HUDEP-2 (cell line): ENCODE data around the gene MAGED2.
A peak's percentile ranks its signal among the peaks of the same experiment; 100 is the strongest.
"Not testable (repeated sequence)": the region's sequence is repeated elsewhere in the genome, so short reads cannot be mapped to it uniquely, and the experiment has no call there.

Source experiments
- DNase-seq, 76 experiments: peaks; one replicate each; lab custom pipeline; 2025; ENCODE audit not compliant: unreplicated experiment in 76 of 76; lab: John Stamatoyannopoulos, UW

MAGED2 gene

DNA sequence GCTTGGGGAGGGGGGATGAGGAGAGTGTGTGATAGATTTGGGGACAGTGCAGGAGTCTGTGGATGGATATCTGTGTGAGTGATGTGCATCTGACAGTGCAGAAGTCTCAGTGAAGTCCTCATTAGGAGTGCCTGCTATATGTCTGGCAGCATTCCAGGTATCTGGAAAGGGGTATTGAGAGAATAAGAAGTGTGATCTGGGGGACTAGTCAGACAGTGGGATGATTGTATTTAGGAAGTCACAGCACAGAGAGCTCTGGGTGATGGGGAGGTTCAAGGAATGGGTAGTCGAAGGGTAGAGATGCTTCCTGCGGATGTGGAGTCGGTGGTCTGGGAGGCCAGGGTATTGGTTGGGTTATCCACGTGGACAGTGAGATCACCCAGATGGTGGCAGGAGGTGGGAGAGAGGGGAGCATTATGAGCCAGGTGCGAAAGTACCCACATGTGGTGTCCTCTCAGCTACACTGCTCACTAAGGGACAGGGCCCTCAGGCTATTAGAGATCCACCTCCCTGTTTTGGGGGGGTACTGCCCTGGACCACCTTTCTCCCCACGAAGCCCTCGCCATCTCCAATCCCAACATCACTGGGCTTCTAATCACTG lies 9.8 kb downstream of the MAGED2 start:
- no peak for DNase-seq

GRCh38 chrX:54818221-54818620 lies 10.7 kb downstream of the MAGED2 start:
- no peak for DNase-seq

DNA sequence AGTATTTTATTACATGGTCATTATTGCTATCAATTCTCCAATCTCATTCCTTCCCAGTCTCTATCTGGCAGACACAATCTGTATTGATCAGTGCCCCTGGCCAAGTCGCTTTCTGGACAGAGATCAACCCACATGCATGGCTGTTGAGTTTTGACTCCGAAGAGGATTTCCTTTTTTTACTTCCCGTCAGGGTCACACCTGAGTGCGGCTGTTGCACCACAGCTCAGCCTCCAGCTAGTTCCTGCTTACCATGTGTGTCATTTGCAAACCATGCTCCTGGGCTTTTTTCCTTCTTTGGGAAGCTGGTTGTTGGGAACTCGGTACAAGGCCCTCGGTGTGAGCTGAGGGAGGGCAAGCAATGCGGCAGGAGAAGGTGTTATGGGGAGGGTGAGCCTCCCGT lies 11.7 kb downstream of the MAGED2 start:
- no peak for DNase-seq

DNA sequence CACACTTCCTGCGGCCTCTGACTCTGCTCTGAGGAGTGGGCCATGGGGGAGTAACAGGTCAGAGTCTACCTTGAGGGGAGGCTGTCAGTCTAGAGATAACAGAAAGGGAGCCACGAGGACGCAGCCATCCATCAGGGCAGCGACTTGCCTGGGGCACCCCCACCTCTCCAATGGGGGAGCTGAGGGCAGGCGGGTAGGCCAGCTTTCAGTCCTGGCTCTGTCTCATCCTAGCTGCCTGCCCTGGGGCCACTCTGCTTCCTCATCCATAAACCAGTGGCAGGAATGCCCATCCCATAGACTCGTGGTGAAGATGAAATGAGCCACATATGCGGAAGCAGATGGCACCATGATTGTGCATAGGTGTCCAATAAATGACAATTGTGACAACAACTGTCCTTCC lies 13.2 kb downstream of the MAGED2 start:
- no peak for DNase-seq

DNA sequence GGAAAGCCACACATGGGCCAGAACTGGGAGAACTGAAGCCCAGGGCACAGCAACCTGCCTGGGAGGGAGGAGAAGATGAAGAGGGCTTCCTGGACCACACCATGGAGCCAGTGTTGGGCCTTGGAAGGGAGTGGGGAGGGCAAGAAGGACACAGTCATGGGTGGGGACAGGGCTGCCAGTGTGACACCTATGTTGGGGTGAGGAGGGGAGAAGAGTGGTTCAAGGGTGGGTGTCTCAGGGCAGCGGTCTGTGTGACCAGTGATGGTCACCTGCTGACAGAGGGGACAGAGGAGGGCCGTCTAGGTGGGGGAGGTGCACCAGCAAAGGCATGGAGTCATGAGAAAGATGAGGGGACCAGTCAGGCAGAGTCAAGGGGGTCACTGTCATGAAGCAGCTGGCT lies 13.8 kb downstream of the MAGED2 start:
- no peak for DNase-seq

GRCh38 chrX:54824195-54824594 lies 16.6 kb downstream of the MAGED2 start:
- no peak for DNase-seq

- DNase-seq = no peak
Measured at GRCh38 chrX:54824722-54825121, 17.2 kb downstream of the MAGED2 start.

DNA sequence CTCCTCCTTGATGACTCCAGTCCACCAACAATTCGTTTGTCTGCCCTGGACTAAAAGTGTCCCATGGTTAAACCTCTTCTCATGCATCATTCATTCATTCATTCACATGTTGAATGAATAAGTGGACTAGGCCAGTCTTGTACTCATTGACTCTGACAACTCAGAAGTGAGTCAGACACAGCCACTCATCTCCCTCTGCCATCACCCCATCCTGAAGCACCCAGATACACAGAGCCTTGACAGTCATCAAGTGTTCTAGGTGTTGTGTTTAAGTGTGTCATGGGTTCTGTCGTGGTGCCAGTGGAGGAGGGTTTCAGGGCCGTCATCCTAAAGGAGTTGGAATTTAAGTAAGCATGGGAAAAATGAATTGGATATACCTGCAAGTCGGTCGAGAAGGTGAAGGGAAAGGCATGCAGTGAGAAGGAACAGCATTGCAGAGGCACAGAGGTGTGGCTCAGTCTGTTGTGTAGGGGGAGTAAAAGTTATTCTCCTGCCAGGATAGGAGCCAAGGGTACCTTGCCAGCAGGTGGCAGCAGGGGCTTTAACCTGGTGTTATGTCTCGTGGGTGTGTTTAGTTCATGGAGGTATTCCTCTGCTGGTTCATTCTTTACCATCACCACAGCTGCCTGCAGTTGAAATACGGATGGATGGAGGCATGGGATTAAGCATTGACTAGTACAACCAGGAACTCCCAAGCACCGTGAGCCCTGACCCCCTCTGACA lies 18.3 kb downstream of the MAGED2 start:
- DNase-seq = peak in 2 of 76 experiments; percentile 1 to 10

DNA sequence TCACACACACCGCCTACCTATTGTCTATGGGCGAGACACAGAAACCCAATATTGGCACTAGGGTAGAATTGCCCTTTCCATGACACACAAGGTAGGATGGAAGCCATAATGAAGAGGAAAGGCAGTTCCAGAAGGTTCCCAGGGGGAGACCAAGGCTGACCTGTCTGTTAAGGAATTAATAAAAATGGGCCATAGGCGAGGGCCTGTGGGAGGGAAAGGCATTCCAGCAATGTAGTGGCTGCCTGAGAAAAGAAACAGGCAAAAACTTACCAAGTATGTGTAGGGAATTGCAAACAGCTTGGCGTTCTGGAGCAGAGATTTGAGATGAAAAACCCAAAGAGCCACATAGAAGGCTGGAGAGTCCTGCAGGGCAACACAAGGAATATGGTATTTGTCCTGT lies 19.1 kb downstream of the MAGED2 start:
- no peak for DNase-seq

- DNase-seq = no peak
Measured at GRCh38 chrX:54838583-54838982, 31.0 kb downstream of the MAGED2 start.

- DNase-seq = not testable (repeated sequence)
Measured at GRCh38 chrX:54841184-54841874, 33.8 kb downstream of the MAGED2 start.

GRCh38 chrX:54842607-54843006 lies 35.1 kb downstream of the MAGED2 start:
- no peak for DNase-seq

GRCh38 chrX:54843050-54843449 lies 35.5 kb downstream of the MAGED2 start:
- no peak for DNase-seq

GRCh38 chrX:54847700-54848099 lies 40.2 kb downstream of the MAGED2 start:
- not testable (repeated sequence) for DNase-seq

DNA sequence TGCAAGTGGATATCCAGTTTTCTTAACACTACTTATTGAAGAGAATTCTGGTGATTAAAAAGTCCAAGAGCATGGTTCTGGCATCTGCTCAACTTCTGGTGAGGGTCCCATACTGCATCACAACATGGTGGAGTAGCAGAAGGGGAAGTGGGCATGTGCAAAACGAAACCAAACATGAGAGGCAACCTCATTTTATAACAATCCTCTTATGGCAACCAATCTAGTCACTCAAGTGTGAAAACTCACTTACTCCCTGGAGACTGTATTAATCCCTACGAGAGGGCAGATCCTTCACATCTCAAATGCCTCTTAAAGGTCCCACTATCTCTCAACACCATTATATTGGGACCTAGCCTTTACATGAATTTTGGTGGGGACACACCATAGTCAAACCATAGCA lies 57.7 kb downstream of the MAGED2 start:
- DNase-seq = no peak
